ENCODE data around the gene IQCC.
A peak's percentile ranks its signal among the peaks of the same experiment; 100 is the strongest.

GRCh38 chr1:32239337-32239736 is 33.9 kb downstream of the IQCC start:
- TF ChIP-seq CTCF (IDR thresholded peaks at IDR 0.05; ENCODE audit: low read length), result peak; percentile 21; the same call in 1 of the 2 replicates
- no peak for TF ChIP-seq EZH2 (IDR thresholded peaks at IDR 0.05; ENCODE audit: borderline replicate concordance, low read length)
